D721Med (cell line): ENCODE measurements around the gene AKNAD1.

Experiments
- DNase-seq: peaks from one replicate; pipeline ENCODE4 v3.0.0; 2011; ENCODE audit warnings: low spot score; ENCODE audit not compliant: insufficient read length
- FAIRE-seq: peaks from 2 replicates; lab custom pipeline; 2011; peaks lifted over from hg19 to GRCh38; lab: Jason Lieb, UNC
- CTCF ChIP-seq: IDR thresholded peaks from 2 replicates; pipeline ENCODE4 v1.5.1; 2012; ENCODE audit warnings: mild to moderate bottlenecking, control low read depth; ENCODE audit not compliant: insufficient read depth; ENCODE audit errors: missing control alignments

The AKNAD1 gene

GRCh38 chr1:108878678-108879077 lies 21.8 kb upstream of the AKNAD1 start:
- no peak for DNase-seq
- TF ChIP-seq CTCF, result no peak
- FAIRE-seq, result peak; percentile 11

- FAIRE-seq, result no peak
- no peak for DNase-seq
- no peak for TF ChIP-seq CTCF
Measured at GRCh38 chr1:108878160-108878469, 21.2 kb upstream of the AKNAD1 start.

- TF ChIP-seq CTCF, result no peak
- no peak for FAIRE-seq
- DNase-seq, result no peak
Measured at GRCh38 chr1:108877348-108878159, 20.7 kb upstream of the AKNAD1 start.

- DNase-seq (no peak), FAIRE-seq (no peak)
- no peak for TF ChIP-seq CTCF
Measured at GRCh38 chr1:108871050-108871724, 14.3 kb upstream of the AKNAD1 start.

- DNase-seq, result no peak
Measured at GRCh38 chr1:108865316-108865910, 8.5 kb upstream of the AKNAD1 start.

GRCh38 chr1:108863984-108864383 lies 7.1 kb upstream of the AKNAD1 start:
- TF ChIP-seq CTCF, result no peak
- DNase-seq, result no peak
- no peak for FAIRE-seq

More at GRCh38 chr1:108865316-108865910, 8.5 kb upstream of the AKNAD1 start:
- FAIRE-seq, result no peak
- TF ChIP-seq CTCF, result no peak
